ENCODE measurements around the gene TM4SF18.

TM4SF18 gene

DNA sequence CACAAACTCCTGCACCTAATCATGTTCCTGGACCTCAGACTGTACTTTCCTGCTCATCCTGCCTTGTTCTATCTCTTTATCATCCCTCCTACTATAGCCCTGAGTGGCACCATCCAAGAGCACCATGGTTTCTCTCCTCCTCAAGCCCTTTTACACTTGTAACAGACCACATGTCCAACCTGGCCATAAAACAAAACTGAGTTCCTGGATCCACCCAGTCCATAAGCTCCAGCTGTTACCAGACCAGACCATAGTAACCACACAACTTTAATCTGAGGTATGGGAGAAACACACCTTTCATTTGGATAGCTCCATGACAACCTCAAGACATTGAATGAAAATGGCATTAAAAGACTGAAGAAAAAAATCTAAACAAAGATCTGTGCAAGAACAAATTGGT, 9.1 kb downstream of the TM4SF18 start:
- no peak for DNase-seq

DNA sequence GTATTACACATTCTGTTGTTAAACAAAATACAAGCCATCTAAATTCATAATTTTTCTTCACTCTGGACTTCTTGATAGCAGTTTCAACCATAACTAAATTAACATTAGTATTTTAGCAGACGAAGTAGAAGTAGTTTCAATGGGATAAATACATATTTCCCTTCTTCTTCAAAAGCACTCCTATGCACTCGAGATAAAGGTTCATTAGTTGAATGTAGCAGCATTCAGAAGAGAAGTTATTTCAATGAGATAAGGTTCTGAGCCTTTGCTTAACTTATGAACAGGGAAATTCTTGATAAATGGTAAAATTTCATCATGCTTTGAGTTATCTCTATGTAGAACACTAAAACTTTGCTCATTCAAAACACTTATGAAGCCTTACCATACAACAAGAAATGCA, 11.8 kb downstream of the TM4SF18 start:
- no peak for DNase-seq

DNA sequence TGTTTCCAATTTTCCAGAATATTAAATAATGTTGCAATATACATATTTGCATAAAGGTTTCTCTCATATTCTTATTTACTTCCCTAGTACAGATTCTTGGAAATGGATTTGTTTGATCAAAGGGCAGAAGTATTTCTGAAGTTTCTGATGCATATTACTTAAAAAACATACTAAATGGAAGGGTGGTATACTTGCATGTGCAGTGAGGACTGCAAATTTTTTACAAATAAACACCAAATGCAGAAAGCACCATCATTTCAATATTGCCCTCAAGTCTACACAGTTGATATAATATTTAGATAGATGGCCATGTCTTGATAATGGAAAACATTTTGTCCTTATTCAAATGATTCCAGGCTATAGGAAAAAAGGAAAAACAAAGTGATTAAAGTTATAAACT, 12.3 kb downstream of the TM4SF18 start:
- DNase-seq = no peak

DNA sequence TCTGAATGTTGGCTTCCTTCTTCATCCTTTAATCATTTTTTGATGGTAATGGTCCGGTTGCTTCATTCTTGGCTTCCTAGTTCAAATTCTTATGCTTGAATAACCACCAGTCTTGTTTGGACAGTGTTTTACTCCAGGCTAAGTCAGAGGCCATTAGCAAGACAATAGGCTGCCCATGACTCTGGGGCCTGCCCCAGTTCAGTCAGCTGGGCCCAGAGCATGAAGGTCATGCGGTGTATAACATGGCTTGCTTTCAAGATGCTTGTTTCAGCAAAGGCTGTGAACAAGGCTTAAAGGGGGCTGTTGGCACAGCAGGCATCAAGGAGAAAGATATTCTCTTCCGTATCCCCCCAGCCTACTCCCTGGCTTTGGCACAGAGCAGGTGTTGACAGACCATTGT, 13.7 kb downstream of the TM4SF18 start:
- DNase-seq = no peak

DNA sequence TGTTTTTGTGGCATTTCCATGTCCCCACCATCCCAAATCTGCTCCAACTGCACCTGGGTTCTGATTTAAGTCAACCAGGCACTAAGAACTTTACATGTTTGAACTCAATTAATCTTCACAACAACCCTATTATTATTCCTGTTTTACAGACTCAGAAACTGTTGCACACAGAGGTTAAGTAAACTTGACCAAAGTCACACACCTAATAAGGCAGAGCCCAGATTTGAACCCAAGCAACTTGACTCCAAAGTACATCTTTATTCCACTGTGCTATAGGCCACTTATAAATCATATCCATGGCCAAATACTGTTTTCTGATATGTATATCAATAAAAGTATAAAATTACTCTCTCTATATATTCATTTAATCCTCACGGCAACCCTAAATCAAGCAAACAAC, 16.4 kb downstream of the TM4SF18 start:
- DNase-seq = no peak

DNA sequence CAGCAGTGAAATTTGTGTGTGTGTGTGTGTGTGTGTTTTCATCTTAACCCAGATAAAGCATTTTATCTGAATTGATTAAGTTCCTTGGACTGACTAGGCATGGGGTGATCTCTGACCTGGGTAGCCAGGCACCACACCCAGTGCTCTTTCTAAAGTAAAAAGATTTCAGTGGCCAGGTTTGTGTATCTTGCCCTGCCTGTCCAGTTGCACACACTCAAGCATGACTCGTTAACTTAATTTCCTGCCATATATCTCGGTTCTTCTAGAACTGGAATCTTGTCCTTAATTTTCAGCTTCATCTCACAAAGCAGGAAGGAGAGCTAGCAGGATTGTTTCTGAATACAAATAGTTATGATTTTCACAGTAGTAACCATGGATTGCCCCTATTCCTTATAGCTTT, 17.0 kb downstream of the TM4SF18 start:
- DNase-seq = no peak

DNA sequence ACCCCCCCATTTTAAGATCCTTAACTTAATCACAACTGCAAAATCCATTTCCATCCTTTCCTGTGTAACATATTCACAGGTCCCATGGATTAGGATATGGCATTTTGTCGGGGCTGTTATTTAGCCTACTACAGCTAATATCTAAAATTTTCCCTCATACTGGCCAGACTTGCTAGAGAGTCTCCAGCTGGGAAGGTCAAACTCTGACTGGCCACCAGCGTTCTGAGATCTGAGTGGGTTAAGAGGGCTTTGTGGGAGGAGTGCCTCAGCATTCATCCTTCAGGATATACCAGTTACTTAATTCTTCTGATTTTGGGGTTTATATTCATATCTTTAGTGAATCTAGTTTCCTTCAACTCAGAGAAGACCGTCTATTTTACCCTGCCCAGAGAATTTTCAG, 17.7 kb downstream of the TM4SF18 start:
- DNase-seq = no peak

DNA sequence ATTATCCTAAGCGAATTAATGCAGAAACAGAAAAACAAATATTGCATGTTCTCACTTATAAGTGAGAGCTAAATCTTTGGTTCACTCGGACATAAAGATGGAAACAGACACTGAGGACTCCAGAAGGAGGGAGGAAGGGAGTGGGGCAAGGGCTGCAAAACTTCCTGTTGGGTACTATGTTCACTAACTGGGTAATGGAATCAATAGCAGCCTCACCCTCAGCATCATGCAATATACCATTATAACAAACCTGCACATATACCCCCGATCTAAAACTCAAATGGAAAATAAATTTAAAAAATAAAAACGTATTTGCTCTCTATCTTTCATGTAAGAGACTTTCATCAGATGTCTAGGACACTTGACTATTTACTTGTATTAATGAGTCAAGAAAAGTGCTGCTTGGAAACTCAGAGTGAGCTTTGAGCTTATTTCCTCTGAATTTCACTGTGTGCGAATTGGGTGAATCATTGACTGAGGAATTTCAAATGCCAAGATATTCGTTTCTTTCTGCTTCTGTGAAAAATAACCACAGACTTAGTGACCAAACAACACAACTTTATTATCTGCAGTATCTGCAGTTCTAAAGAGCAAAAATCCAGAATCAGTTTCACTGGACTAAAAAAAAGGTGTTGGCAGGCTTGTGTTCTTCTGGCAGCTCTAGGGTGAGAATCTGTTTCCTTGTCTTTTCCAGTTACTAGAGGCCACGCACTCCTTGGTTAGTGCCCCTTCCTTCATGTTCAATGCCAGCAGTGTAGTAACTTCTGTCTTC, 18.4 kb downstream of the TM4SF18 start:
- DNase-seq = no peak

DNA sequence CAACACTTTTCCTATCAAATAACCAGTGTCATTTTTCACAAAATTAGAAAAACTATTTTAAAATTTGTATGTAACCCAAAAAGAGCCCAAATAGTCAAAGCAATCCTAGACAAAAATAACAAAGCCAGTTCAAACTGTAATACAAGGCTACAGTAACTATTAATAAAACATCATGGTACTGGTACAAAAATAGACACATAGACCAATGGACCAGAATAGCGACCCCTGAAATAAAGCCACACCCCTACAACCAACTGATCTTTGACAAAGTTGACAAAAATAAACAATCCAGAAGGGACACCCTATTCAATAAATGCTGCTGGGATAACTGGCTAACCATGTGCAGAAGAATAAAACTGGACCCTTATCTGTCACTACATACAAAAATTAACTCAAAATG, 19.9 kb downstream of the TM4SF18 start:
- no peak for DNase-seq

DNA sequence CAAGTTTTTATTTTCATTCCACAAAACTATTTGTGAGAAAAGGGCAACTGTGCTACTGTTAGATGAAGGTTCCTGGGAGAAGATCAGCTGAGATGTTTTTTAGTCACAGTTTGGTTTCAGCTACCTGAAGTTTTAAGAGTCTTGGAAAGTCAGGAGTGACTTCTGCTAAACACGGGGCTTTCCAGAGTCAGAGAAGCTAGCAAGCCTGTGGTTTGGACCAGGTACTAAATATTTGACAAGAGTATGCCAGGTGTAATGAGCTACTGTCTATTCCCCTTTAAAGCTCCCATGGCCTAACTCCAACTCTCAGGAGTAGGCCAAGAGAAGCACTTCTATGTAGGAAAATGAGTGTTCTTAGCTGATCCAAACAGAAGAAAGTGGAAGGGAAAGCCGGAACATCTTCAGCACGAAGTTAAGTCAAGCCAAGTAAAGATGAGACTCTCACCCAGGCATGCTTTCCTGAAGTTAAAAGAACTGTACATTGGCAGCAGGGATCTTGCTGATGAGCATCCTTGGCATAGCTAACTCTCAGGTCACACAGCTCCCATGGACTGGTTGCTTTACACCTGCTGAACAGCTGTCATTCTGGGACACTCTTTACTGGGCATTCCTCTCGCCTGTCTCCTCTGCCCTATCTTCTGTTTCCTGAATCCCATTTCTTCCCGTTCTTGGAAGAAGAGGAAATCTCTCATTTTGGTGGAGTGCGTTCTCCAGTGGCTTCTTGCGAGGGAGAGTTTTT, 22.5 kb downstream of the TM4SF18 start:
- no peak for DNase-seq

DNA sequence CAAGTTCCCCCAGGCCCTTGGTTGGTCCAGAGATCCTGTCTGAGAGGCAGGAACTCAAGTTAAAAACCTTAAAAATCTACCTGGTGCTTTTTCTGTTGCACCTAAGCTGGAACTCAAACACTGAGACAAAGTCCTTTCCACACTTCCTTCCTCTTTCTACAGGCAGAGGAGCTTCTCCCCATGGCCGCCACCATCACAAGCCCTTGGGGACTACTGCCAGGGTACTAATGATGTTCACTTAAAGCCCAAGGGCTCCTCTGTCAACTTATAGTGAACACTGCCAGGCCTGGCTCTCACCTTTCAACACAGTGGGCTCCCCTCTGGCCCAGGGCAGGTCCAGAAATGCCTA, 26.0 kb downstream of the TM4SF18 start:
- DNase-seq = no peak

DNA sequence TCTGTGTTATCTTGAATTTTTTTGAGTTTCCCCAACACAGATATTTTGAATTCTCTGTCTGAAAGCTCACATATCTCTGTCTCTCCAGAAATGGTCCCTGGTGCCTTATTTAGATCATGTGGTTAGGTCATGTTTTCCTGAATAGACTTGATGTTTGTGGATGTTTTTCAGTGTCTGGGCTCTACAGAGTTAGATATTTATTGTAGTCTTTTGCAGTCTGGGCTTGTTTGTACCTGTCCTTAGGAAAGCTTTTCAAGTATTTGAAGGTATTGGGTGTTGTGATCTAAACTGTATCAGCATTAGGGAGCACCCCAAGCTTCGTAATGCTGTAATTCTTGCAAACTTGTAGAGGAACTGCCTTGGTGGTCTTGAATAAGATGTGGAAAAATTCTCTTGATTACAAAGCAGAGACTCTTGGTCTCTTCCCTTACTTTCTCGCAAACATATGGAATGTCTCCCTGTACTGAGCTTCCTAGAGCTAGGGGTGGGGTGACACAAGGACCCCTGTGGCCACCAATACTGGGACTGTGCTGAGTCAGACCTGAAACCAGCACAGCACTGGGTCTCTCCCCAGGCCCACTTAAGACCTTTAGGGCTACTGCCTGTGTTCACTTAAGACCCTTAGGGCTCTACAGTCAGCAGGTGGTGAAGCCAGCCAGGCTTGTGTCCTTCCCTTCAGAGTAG, 26.5 kb downstream of the TM4SF18 start:
- no peak for DNase-seq

DNA sequence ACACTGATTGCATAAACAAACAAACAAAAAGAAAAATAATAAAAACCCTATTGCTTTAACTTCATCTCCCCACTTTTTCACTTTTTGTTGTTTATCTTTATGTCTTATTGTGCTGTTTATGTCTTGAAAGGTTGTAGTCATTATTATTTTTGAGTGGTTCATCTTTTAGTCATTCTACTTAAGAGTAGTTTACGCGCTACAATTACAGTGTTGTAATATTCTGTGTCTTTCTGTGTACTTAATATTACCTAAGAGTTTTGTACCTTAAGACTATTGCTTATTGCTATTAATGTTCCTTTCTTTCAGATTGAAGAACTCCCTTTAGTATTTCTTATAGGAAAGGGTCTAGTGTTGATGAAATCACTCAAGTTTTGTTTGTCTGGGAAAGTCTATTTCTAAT, 28.1 kb downstream of the TM4SF18 start:
- no peak for DNase-seq

DNA sequence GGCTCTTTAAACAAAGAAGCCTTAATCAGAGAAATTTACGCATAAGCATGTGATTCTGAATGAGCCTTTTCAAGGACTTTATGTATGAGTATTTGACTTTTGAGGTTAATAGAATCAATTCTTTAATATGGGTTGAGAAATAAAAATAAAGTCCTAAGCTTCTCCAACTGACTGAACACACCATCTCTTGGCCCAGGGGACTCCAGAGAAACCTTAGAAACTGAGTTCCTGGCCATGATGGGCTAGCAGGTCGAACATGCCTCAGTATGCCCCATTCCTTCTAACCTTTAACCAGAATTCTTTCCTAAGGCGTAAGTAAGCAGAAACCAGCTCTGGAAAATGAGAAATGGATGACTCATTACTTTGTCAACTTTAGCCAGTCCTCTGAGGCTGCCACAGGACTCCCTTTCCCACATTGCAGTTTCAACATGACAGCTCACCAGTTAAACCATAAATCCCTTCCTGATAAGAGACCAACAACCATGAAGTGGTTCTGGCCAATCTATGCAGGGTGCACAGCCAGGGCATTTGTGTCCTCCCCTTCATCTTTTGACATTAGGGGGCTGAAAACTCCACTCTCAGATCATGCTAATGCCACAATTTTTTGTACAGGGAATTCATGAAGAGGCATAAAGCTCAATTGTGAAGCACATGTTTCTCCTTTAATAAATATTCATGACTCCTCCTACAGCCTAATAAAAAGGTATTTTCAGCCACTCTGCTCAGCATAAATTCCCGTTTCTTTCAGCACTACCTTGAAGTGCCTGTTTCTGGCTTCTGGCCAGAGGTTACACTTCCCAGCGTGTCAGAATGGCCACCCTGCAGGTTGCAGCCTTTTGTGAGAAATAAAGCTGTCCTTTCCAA, 33.3 kb downstream of the TM4SF18 start:
- no peak for DNase-seq

DNA sequence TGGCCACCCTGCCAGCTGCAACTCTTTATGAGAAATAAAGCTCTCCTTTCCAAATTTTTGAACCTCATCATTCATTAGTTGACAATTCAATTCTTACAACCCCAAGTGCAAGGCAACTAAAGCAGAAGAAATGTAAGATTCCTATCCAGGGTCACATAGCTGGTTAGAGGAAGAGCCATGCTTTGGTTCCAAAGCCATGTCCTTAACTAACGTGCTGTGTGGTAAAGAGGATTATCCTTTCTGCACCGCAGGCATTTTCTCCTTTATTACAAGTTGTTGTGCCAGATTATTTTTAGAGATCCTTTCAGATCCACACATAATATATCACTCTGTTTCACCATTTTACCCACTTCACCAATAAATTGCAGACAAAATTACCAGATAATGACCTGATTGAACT, 36.5 kb downstream of the TM4SF18 start:
- DNase-seq = no peak

DNA sequence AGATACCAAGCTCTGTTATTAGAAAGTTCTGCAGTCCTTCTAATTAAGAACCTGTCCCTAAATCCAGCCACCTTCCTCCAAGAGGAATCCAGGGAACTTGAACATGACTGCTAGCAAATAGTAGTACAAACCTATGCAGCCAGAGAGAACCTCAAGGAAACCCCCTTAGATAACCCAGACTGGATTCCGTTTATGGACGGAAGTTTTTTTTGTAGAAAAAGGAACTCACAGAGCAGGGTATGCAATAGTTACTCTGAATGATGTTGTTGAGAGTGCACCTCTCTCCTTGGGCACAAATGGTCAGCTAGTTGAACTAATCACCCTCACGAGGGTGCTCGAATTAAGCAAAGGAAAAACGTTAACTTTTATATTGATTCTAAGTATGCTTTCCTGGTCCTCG, 40.8 kb downstream of the TM4SF18 start:
- no peak for DNase-seq

DNA sequence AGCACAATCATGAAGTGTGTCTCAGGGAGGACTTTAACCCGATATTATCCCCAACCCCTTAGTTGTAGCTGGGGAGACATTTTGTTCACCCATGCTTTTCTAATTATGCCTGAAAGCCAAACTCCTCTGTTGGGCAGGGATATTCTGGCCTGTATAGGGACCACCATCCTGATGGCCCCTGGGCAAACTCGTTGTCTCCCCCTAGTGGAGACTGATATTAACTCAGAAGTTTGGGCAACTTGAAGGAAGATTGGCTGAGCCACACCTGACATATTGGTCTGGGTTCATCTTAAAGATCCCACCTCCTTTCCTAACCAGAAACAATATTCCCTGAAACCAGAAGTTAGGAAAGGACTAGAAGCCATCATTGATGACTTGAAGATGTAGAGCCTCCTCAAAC, 42.3 kb downstream of the TM4SF18 start:
- DNase-seq = no peak

DNA sequence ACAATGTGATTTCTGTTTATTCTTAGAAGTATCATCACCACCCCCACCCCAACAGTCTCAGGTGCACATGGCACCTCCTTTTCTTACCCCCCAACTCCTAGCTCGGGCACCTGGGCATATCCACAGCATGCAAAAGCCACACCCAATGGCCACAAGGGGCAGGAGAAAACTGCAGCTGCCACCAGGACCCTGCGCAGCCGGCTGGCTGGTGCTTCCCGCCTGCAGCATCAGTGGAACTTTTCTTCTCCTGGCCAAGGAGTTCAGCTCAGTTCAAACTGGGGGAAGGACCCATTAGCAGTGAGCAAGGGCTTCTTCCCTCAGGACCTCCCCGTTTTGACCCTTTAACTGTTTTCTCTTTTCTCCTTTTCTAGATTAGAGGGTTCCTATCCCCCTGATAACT, 44.8 kb downstream of the TM4SF18 start:
- DNase-seq = no peak

DNA sequence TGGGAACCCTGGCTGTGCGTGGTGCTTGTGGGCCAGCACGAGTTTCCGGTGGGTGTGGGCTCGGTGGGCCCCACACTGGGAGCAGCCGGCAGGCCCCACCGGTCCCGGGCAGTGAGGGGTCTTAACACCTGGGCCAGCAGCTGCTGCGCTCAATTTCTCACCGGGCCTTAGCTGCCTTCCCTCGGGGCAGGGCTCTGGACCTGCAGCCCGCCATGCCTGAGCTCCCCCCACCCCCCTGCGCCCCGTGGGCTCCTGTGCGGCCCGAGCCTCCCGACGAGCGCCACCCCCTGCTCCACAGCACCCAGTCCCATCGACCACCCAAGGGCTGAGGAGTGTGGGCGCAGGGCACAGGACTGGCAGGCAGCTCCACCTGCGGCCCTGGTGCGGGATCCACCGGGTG, 49.4 kb downstream of the TM4SF18 start:
- no peak for DNase-seq

DNA sequence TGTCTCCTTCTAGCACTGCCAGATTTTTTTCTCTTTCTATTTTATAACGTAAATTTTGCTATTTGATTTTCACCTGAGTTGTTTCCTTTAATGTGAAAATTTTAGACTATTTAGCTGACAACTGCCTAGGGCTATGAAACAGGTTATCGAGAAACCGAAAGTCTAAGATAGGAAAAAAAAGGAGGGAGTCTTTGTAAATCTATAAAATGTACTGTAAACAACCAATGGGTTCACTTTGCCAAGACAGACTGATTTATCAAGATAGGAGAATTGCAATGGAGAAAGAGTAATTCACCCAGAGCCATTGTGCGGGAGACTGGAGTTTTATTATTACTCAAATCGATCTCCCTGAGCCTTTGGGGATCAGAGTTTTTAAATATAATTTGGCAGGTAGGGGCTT, 50.0 kb downstream of the TM4SF18 start:
- DNase-seq = no peak

DNA sequence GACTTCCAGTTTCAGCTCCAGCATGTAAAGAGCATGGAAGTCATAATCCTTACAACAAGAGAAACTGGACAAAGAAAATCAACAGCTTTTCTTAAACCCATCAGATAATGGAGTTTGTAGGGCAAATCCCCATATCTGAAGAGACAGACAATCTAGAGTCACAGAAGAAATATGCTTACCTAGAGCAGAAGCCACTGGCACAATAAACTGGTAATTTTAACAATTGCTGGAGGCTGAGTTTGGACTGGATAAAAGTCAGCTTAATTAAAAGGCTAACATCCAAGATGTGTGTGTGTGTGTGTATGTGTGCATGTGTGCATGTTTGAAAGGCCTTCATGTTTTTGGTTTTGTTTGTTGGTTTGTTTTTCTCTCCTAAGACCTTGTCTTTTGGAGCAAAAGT, 50.6 kb downstream of the TM4SF18 start:
- no peak for DNase-seq

DNA sequence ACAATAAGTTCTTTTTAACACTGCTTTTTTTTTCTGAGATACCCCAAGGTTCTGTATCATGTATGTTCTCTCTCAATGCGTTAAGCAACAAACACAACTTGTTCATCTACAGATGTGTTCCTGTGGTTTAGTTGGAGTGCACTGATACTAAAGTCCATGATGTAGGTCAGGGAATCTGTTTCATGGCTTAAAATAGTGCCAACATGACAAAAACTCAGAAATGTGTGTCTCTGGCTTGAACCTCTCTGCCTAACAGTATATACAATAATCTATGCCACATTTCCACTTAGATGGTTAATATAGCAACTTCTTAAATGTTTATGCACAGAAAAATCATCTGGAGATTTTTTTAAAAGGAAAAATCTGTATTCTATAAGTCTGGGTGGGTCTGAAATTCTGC, 51.1 kb downstream of the TM4SF18 start:
- DNase-seq = no peak

DNA sequence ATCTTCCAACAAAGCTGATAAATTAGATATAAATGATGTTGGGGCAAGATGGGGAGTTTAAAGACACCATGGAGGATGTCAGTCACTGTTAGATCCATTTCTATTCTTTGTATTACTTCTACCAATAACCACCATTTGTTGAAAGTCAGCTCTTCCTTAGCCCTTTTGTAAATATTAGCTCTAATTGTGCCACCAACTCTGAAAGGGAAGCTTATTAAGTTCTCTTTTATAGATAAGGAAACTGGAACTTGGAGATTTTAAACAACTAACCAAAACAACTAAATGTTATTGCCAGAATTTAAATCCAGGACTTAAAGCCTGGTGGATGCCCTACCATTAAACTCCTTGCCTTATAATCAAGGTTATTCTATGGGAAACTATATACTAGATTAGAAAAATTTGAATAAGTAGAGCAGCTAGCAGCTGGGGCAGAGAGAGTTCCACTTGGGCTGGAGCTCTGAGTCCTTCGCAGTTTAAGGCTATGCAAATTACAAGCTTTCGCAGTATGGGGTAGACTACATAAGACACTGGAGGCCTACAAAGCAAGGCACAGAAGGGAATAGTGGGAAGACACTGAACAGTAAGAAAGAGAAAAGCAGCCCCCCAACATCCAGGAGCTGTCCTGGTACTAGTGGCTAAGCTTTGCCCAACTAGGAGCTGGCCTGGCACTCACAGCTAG, 52.6 kb downstream of the TM4SF18 start:
- no peak for DNase-seq
